Neuronal stem cell (in vitro differentiated cells): ENCODE data around the gene TNNI3K.

Experiments
- DNase-seq: peaks from one replicate; pipeline ENCODE4 v3.0.0-alpha.2; 2013; ENCODE audit warnings: low spot score
- H2AFZ ChIP-seq: one replicate; pipeline ENCODE4 v1.6.1; 2013; ENCODE audit warnings: mild to moderate bottlenecking, low read length, inconsistent platforms
- H2AK5ac ChIP-seq: 2 replicates; pipeline ENCODE4 v1.6.1; 2013; ENCODE audit warnings: low read depth, mild to moderate bottlenecking, inconsistent platforms, low read length, moderate library complexity, mixed read lengths
- H2BK120ac ChIP-seq: 2 replicates; pipeline ENCODE4 v1.6.1; 2013; ENCODE audit warnings: low read depth, mild to moderate bottlenecking, inconsistent platforms, low read length, moderate library complexity, mixed read lengths
- H2BK12ac ChIP-seq: one replicate; pipeline ENCODE4 v1.6.1; 2013; ENCODE audit warnings: low read length, inconsistent platforms
- H2BK15ac ChIP-seq: 2 replicates; pipeline ENCODE4 v1.6.1; 2013; ENCODE audit warnings: mild to moderate bottlenecking, low read length, inconsistent platforms, mixed read lengths
- H2BK5ac ChIP-seq: one replicate; pipeline ENCODE4 v1.6.1; 2013; ENCODE audit warnings: inconsistent platforms, mild to moderate bottlenecking, low read length, moderate library complexity
- H3K14ac ChIP-seq: one replicate; pipeline ENCODE4 v1.6.1; 2013; ENCODE audit warnings: low read length, inconsistent platforms
- H3K18ac ChIP-seq: 2 replicates; pipeline ENCODE4 v1.6.1; 2013; ENCODE audit warnings: low read length, inconsistent platforms
- H3K23ac ChIP-seq: 2 replicates; pipeline ENCODE4 v1.6.1; 2013; ENCODE audit warnings: low read depth, mild to moderate bottlenecking, mixed read lengths, low read length, inconsistent platforms; ENCODE audit not compliant: poor library complexity
- H3K27ac ChIP-seq: replicated peaks from 3 replicates; pipeline ENCODE4 v1.5.1; 2013; ENCODE audit warnings: low read length, inconsistent platforms
- H3K27me3 ChIP-seq, 3 experiments: 2 replicates each; pipeline ENCODE4 v1.6.1; 2013; ENCODE audit warnings: low read length in 3 of 3, mild to moderate bottlenecking in 2 of 3, inconsistent platforms in 1 of 3, low read depth in 1 of 3, mixed read lengths in 1 of 3, moderate library complexity in 1 of 3; ENCODE audit not compliant: control insufficient read depth in 3 of 3, insufficient read depth in 3 of 3
- H3K36me3 ChIP-seq, 2 donors: replicated peaks in 1 of 2; 2 replicates each; pipeline ENCODE4 v1.6.1; 2013; ENCODE audit warnings: low read length in 2 of 2; ENCODE audit not compliant: control insufficient read depth in 2 of 2, insufficient read depth in 2 of 2
- H3K4ac ChIP-seq: 2 replicates; pipeline ENCODE4 v1.6.1; 2013; ENCODE audit warnings: inconsistent platforms, mild to moderate bottlenecking, low read length, moderate library complexity
- H3K4me1 ChIP-seq, 2 donors: 1 replicate in 1 of 2; 2 replicates in 1 of 2; pipeline ENCODE4 v1.6.1; 2013; ENCODE audit warnings: low read length in 2 of 2, low read depth in 1 of 2; ENCODE audit not compliant: control insufficient read depth in 2 of 2, insufficient read depth in 1 of 2
- H3K4me2 ChIP-seq: one replicate; pipeline ENCODE4 v1.6.1; 2013; ENCODE audit warnings: mild to moderate bottlenecking, low read length, inconsistent platforms; ENCODE audit not compliant: insufficient read depth, poor library complexity, severe bottlenecking
- H3K4me3 ChIP-seq, 2 donors: 2 replicates each; pipeline ENCODE4 v1.5.1; 2013; ENCODE audit warnings: low read length in 2 of 2, mild to moderate bottlenecking in 2 of 2, inconsistent platforms in 1 of 2, moderate library complexity in 1 of 2
- H3K79me1 ChIP-seq: one replicate; pipeline ENCODE4 v1.6.1; 2013; ENCODE audit warnings: low read depth, mild to moderate bottlenecking, inconsistent platforms, low read length, moderate library complexity
- H3K9ac ChIP-seq: one replicate; pipeline ENCODE4 v1.6.1; 2013; ENCODE audit warnings: mild to moderate bottlenecking, low read depth, low read length, inconsistent platforms; ENCODE audit not compliant: poor library complexity
- H3K9me3 ChIP-seq, 2 donors: replicated peaks in 1 of 2; 2 replicates each; pipeline versions ENCODE3 to v1.6.1; 2013; ENCODE audit warnings: low read length in 2 of 2, mild to moderate bottlenecking in 2 of 2, inconsistent platforms in 1 of 2, low read depth in 1 of 2, mixed read lengths in 1 of 2, moderate library complexity in 1 of 2; ENCODE audit not compliant: control insufficient read depth in 2 of 2, insufficient read depth in 1 of 2
- H4K8ac ChIP-seq: one replicate; pipeline ENCODE4 v1.6.1; 2013; ENCODE audit warnings: low read depth, mild to moderate bottlenecking, inconsistent platforms, low read length, moderate library complexity
- H4K91ac ChIP-seq: one replicate; pipeline ENCODE4 v1.6.1; 2013; ENCODE audit warnings: low read length, low read depth, mild to moderate bottlenecking, inconsistent platforms; ENCODE audit not compliant: poor library complexity
- WGBS, 2 donors: extraction: QIAGEN DNeasy Blood & Tissue Kit; methylation state at CpG; one replicate each; pipeline ENCODE4 v1.1.7; 2013; ENCODE audit warnings: missing lambda C conversion rate in 2 of 2, mixed read lengths in 1 of 2; ENCODE audit not compliant: insufficient read length in 2 of 2, insufficient replicate concordance in 1 of 2; ENCODE audit errors: extremely low coverage in 2 of 2; 5-methylcytosine and 5-hydroxymethylcytosine counted together

The TNNI3K gene

GRCh38 chr1:74399249-74399648, 164.1 kb downstream of the TNNI3K start:
- Histone ChIP-seq H3K36me3 (no peaks in the 10 kb centered on the region), H3K9me3 (peaks cover 0 to 3% of the 10 kb centered on the region in 2 donors), H3K4me1 (peaks cover 0 to 5% of the 10 kb centered on the region in 2 donors), H3K14ac (no peak overlapping the region), H3K4ac (no peak overlapping the region), H2AFZ (no peak overlapping the region), H3K9ac (no peak overlapping the region), H2BK120ac (no peak overlapping the region), H4K91ac (no peak overlapping the region), H3K18ac (no peak overlapping the region), H3K23ac (no peak overlapping the region), H4K8ac (no peak overlapping the region), H2BK15ac (no peak overlapping the region), H3K79me1 (no peaks in the 10 kb centered on the region), H3K27ac (no peak overlapping the region), H3K27me3 (no peaks in the 10 kb centered on the region), H3K4me3 (no peak overlapping the region), H2BK5ac (no peak overlapping the region), H2AK5ac (no peak overlapping the region), H3K4me2 (no peak overlapping the region), H2BK12ac (no peak overlapping the region)
- no peak for DNase-seq
- no CpG with 5 or more reads among the region's 5 CpGs for WGBS, 2 donors

GRCh38 chr1:74402873-74403272, 167.7 kb downstream of the TNNI3K start:
- no peak overlapping the region for H2BK12ac ChIP-seq
- H3K4ac ChIP-seq: no peak overlapping the region
- no peak overlapping the region for H3K4me3 ChIP-seq
- no peak overlapping the region for H2AFZ ChIP-seq
- WGBS, 2 donors: no CpG with 5 or more reads among the region's 1 CpG
- no peak overlapping the region for H3K9ac ChIP-seq
- peaks cover 0 to 1% of the 10 kb centered on the region in 2 donors for H3K4me1 ChIP-seq
- H2BK5ac ChIP-seq: no peak overlapping the region
- H3K36me3 ChIP-seq: no peaks in the 10 kb centered on the region
- no peak overlapping the region for H3K18ac ChIP-seq
- H3K23ac ChIP-seq: no peak overlapping the region
- no peak overlapping the region for H2AK5ac ChIP-seq
- H4K8ac ChIP-seq: no peak overlapping the region
- no peak overlapping the region for H4K91ac ChIP-seq
- no peak overlapping the region for H2BK15ac ChIP-seq
- no peak overlapping the region for H3K14ac ChIP-seq
- H3K27me3 ChIP-seq: no peaks in the 10 kb centered on the region
- H2BK120ac ChIP-seq: no peak overlapping the region
- H3K4me2 ChIP-seq: no peak overlapping the region
- no peak for DNase-seq
- peaks cover 0 to 3% of the 10 kb centered on the region in 2 donors for H3K9me3 ChIP-seq
- no peak overlapping the region for H3K27ac ChIP-seq
- no peaks in the 10 kb centered on the region for H3K79me1 ChIP-seq

- no peak overlapping the region for H3K9ac ChIP-seq
- no peaks in the 10 kb centered on the region for H3K27me3 ChIP-seq
- WGBS, 2 donors: no CpG with 5 or more reads among the region's 1 CpG
- H3K4me2 ChIP-seq: no peak overlapping the region
- H3K79me1 ChIP-seq: no peaks in the 10 kb centered on the region
- H4K8ac ChIP-seq: no peak overlapping the region
- no peak overlapping the region for H2BK120ac ChIP-seq
- peaks cover 0 to 3% of the 10 kb centered on the region in 2 donors for H3K9me3 ChIP-seq
- no peak for DNase-seq
- H3K27ac ChIP-seq: no peak overlapping the region
- no peaks in the 10 kb centered on the region for H3K36me3 ChIP-seq
- no peak overlapping the region for H3K4me3 ChIP-seq
- H3K4me1 ChIP-seq: peaks cover 0 to 1% of the 10 kb centered on the region in 2 donors
- H3K4ac ChIP-seq: no peak overlapping the region
- no peak overlapping the region for H3K14ac ChIP-seq
- H2AFZ ChIP-seq: no peak overlapping the region
- no peak overlapping the region for H2BK15ac ChIP-seq
- H2AK5ac ChIP-seq: no peak overlapping the region
- H3K23ac ChIP-seq: no peak overlapping the region
- H3K18ac ChIP-seq: no peak overlapping the region
- no peak overlapping the region for H4K91ac ChIP-seq
- H2BK12ac ChIP-seq: no peak overlapping the region
- no peak overlapping the region for H2BK5ac ChIP-seq
These were observed 168.4 kb downstream of the TNNI3K start for GRCh38 chr1:74403606-74404005.

- DNase-seq: no peak
- WGBS, 2 donors: no CpG with 5 or more reads among the region's 2 CpGs
- Histone ChIP-seq H4K8ac (no peak overlapping the region), H3K79me1 (no peaks in the 10 kb centered on the region), H3K9me3 (peaks cover 0 to 3% of the 10 kb centered on the region in 2 donors), H4K91ac (no peak overlapping the region), H3K14ac (no peak overlapping the region), H3K36me3 (no peaks in the 10 kb centered on the region), H3K18ac (no peak overlapping the region), H2BK12ac (no peak overlapping the region), H2BK15ac (no peak overlapping the region), H3K4me1 (no peaks in the 10 kb centered on the region), H2BK120ac (no peak overlapping the region), H3K27me3 (no peaks in the 10 kb centered on the region), H3K4ac (no peak overlapping the region), H2AFZ (no peak overlapping the region), H3K9ac (no peak overlapping the region), H3K4me3 (no peak overlapping the region), H3K27ac (no peak overlapping the region), H2BK5ac (no peak overlapping the region), H3K23ac (no peak overlapping the region), H2AK5ac (no peak overlapping the region), H3K4me2 (no peak overlapping the region)
These were observed 171.6 kb downstream of the TNNI3K start for GRCh38 chr1:74406759-74407158.
